Ishikawa (cell line): ENCODE data around the gene SEPTIN7.

ENCODE experiments used
- CEBPB ChIP-seq: IDR thresholded peaks from 2 replicates; pipeline ENCODE4 v1.6.1; 2012
- CREB1 ChIP-seq: IDR thresholded peaks from 2 replicates; pipeline ENCODE4 v1.6.1; 2012; ENCODE audit warnings: low read depth
- EGR1 ChIP-seq: IDR thresholded peaks from 2 replicates; pipeline ENCODE4 v1.6.1; 2012
- EP300 ChIP-seq: IDR thresholded peaks from 2 replicates; pipeline ENCODE4 v1.6.1; 2012; ENCODE audit warnings: borderline replicate concordance
- FOXM1 ChIP-seq: IDR thresholded peaks from 2 replicates; pipeline ENCODE4 v1.6.1; 2012; ENCODE audit warnings: low read depth, borderline replicate concordance
- NFIC ChIP-seq: IDR thresholded peaks from 2 replicates; pipeline ENCODE4 v1.6.1; 2012
- RAD21 ChIP-seq: IDR thresholded peaks from 2 replicates; pipeline ENCODE4 v1.6.1; 2012; ENCODE audit warnings: low read depth
- TAF1 ChIP-seq: IDR thresholded peaks from 2 replicates; pipeline ENCODE4 v1.6.1; 2012; ENCODE audit warnings: low read depth, mild to moderate bottlenecking
- TCF12 ChIP-seq: IDR thresholded peaks from 2 replicates; pipeline ENCODE4 v1.6.1; 2012; ENCODE audit warnings: low read depth
- TEAD4 ChIP-seq: IDR thresholded peaks from 2 replicates; pipeline ENCODE4 v1.6.1; 2012
- USF1 ChIP-seq: IDR thresholded peaks from 2 replicates; pipeline ENCODE4 v1.6.1; 2012
- YY1 ChIP-seq: IDR thresholded peaks from 2 replicates; pipeline ENCODE4 v1.6.1; 2012; ENCODE audit warnings: low read depth
- ZBTB7A ChIP-seq: IDR thresholded peaks from 2 replicates; pipeline ENCODE4 v1.6.1; 2012; ENCODE audit warnings: low read depth
- TF ChIP-seq, protein P1 (sequence below): IDR thresholded peaks from 2 replicates; pipeline ENCODE4 v1.6.1; 2012
- TF ChIP-seq, protein P2 (sequence below): IDR thresholded peaks from 2 replicates; pipeline ENCODE4 v1.6.1; 2012; ENCODE audit warnings: low read depth, mild to moderate bottlenecking

The SEPTIN7 gene

DNA sequence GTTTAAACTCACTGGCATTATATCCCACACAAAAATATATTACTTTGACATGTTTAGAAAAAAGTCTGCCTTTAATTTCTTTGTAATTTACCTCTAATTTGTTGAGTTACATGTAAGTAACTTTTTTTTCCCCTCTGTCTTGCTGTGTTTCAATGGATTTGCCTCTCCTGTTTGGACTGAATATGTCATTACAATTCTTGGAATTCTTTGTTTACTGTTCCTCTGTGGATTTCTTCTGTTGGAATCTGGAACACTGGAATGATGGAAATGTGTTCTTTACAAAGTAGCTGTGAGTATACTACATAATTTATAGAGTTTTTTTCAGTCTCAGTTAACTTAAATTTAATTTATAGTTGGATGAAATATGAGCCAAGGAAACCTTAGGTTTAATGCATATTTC, 30.4 kb downstream of the SEPTIN7 start:
- TF ChIP-seq EGR1 (no peak), TEAD4 (0 out of 2 replicates have a peak, but pooled peaks have one; percentile 33)

DNA sequence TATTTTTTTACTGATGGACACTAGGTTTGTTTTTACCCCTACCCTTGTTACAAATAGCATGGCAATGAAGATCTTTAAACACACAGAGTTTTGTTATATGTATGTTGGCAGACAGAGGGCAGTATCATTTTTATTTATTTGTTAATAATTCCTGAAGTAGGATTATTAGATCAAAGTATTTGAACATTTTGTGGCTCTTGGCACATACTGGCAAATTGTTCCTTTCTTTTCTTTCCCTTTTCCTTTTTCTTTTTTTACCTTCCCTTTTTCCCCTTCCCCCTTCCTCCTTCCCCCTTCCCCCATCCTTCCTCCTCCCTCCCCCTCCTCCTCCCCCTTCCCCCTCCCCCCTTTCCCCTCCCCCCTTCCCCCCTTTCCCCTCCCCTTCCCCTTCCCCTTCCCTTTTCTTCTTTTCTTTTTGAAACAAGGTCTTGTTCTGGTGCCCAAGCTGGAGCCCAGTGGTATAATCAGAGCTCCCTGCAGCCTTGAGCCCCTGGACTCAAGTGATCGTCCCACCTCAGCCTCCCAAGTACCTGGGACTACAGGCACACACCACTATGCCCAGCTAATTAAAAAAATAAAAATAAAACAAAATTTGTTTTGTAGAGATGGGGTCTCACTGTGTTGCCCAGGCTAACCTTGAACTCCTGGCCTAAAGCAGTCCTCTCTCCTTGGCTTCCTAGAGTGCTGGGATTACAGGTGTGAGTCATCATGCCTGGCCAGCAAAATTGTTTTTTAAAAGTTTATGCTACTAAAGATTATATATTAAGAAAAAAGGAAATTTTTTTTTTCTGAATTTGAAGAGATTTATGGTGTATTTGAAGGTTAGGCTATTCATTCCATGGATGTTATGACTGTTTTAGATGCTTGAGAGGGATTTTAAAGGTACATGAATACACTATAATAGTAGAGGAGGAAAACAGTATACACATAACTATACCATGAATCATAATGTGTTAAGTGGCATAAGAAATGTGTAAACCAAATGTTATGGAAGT, 39.3 kb downstream of the SEPTIN7 start:
- no peak for TF ChIP-seq TAF1
- no peak for TF ChIP-seq EP300
- TF ChIP-seq, protein P1, sequence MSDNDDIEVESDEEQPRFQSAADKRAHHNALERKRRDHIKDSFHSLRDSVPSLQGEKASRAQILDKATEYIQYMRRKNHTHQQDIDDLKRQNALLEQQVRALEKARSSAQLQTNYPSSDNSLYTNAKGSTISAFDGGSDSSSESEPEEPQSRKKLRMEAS, result no peak
- TF ChIP-seq USF1, result no peak
- TF ChIP-seq EGR1, result no peak
- TF ChIP-seq TCF12, result no peak
- no peak for TF ChIP-seq TEAD4
- TF ChIP-seq YY1, result no peak
- no peak for TF ChIP-seq ZBTB7A
- no peak for TF ChIP-seq CREB1

GRCh38 chr7:35846816-35847412, 46.1 kb downstream of the SEPTIN7 start:
- TF ChIP-seq EP300 (no peak), USF1 (no peak), CREB1 (no peak), CEBPB (no peak), ZBTB7A (no peak), NFIC (no peak), RAD21 (no peak), YY1 (no peak), FOXM1 (no peak), TAF1 (no peak), TEAD4 (no peak), TCF12 (no peak), EGR1 (no peak)
- TF ChIP-seq, protein P1, result no peak
- TF ChIP-seq, protein P2, sequence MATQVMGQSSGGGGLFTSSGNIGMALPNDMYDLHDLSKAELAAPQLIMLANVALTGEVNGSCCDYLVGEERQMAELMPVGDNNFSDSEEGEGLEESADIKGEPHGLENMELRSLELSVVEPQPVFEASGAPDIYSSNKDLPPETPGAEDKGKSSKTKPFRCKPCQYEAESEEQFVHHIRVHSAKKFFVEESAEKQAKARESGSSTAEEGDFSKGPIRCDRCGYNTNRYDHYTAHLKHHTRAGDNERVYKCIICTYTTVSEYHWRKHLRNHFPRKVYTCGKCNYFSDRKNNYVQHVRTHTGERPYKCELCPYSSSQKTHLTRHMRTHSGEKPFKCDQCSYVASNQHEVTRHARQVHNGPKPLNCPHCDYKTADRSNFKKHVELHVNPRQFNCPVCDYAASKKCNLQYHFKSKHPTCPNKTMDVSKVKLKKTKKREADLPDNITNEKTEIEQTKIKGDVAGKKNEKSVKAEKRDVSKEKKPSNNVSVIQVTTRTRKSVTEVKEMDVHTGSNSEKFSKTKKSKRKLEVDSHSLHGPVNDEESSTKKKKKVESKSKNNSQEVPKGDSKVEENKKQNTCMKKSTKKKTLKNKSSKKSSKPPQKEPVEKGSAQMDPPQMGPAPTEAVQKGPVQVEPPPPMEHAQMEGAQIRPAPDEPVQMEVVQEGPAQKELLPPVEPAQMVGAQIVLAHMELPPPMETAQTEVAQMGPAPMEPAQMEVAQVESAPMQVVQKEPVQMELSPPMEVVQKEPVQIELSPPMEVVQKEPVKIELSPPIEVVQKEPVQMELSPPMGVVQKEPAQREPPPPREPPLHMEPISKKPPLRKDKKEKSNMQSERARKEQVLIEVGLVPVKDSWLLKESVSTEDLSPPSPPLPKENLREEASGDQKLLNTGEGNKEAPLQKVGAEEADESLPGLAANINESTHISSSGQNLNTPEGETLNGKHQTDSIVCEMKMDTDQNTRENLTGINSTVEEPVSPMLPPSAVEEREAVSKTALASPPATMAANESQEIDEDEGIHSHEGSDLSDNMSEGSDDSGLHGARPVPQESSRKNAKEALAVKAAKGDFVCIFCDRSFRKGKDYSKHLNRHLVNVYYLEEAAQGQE, result no peak

- TF ChIP-seq NFIC, result no peak
- no peak for TF ChIP-seq EP300
- TF ChIP-seq YY1, result no peak
- TF ChIP-seq, protein P1, result no peak
- TF ChIP-seq CREB1, result no peak
- TF ChIP-seq ZBTB7A, result no peak
- no peak for TF ChIP-seq CEBPB
- no peak for TF ChIP-seq TCF12
- no peak for TF ChIP-seq TEAD4
- TF ChIP-seq, protein P2, result no peak
Measured at GRCh38 chr7:35848725-35849124, 47.9 kb downstream of the SEPTIN7 start.

DNA sequence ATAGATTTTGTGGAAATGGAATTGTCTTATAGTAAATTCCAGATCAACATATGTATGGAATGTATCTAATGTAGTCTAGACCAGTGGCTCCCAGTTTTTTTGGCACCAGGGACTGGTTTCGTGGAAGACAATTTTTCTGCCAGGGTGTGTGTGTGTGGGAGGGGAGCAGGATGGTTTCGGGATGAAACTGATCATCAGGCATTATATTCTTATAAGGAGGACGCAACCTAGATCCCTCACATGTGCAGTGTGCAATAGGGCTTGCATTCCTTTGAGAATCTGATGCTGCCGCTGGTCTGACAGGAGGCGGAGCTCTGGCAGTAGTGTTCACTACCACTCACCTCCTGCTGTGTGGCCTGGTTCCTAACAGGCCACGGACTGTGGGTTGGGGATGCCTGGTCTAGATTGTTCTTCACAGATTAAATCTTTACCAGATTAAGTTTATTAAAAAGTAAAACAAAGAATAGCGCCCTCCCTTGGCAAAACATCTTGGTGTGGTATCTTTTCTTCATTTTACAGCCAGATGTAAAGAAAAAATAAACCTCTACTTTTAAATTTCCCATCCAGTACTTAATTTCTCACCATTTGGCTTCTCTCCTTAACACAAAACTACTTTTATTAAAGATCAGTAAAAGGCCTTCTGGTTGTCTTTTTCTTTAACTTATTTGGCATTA, 48.4 kb downstream of the SEPTIN7 start:
- no peak for TF ChIP-seq CEBPB
- TF ChIP-seq ZBTB7A, result no peak
